Forelimb muscle (tissue), 1 donor: ENCODE results near the gene ANKRD39. TPM values are rescaled to one million over a fixed set of nuclear protein-coding genes. Genes with fewer than 3 reads are reported as not detected.
A peak's percentile ranks its signal among the peaks of the same experiment; 100 is the strongest.
"Not testable (repeated sequence)": the region's sequence is repeated elsewhere in the genome, so short reads cannot be mapped to it uniquely, and the experiment has no call there.

Source experiments
- DNase-seq: peaks from one replicate; pipeline ENCODE4 v3.0.0-alpha.2; 2013; ENCODE audit warnings: low read depth
- polyA plus RNA-seq: library from polyadenylated mRNA; unstranded; fragments of 120-200 nt; gene quantifications from one replicate; pipeline ENCODE4 v1.2.1, GENCODE V29; 2013; ENCODE audit not compliant: insufficient read length

ANKRD39 gene, protein sequence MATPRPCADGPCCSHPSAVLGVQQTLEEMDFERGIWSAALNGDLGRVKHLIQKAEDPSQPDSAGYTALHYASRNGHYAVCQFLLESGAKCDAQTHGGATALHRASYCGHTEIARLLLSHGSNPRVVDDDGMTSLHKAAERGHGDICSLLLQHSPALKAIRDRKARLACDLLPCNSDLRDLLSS
- 7.5 TPM for polyA plus RNA-seq

GRCh38 chr2:96857667-96858372 lies at the start of gene ANKRD39:
Gene ANKRD39, minus strand, starts transcription at chr2:96858016. Its CDS starts 29 bp downstream, at chr2:96857987.
- peak; percentile 99 for DNase-seq

DNA sequence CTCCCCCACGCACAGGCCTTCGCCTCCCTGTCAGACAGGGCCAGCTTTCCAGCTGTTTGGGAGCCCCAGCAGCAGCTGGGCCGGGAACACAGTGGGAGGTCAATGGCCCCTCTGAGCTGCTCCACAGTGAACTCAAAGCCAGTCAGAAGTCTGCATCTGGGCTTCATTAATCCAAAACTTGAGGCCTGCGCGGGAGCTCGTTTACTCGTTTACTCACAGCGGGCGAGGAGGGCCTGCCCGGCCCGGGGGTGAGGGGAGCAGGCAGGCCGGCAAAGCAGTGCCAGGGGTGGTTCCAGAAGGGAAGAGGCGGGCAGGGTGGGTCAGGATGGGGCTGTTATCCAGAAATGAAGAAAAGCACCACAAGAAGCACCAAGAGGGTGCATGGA lies 48.9 kb upstream of the ANKRD39 start:
- peak; percentile 77 for DNase-seq

DNA sequence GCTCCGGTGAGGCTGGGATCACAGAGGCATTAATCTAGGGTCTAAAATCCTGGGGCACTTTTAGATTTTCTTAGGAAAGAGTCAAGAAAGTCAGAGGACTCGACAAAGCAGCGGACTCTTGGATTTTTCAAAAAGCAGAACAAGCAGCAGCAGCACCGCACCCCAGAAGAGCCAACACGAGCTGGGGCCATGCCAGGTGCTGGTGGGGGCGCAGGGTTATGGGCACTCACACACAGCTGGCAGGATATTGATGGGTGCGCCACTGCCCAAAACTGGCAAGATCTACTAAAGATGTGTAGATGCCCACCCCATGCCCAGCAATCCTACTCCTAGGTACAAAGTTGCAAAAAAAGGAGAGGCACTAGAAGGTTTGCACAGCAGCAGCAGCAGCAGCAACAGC lies 46.0 kb upstream of the ANKRD39 start:
- no peak for DNase-seq

DNA sequence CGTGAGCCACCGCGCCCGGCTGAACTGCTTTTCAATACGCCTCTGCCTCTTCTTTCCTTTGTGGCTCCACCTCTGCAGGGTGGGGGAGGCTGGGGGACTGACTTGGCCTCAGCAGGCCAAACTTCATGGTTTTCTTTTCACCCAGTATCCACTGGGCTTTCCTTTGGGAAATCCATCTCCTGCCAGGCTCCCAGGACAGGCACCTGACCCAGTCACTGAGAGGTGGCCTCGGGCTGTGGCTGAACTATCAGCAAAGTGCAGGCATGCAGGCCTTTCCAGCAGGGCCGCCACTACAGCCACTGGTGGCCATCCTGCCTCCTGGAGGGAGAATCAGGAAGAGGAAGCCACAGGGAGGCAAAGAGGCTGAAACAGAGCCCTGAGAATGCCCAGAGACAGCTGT lies 45.5 kb upstream of the ANKRD39 start:
- no peak for DNase-seq

- DNase-seq: no peak
Observed at GRCh38 chr2:96900237-96900636, 42.4 kb upstream of the ANKRD39 start.

DNA sequence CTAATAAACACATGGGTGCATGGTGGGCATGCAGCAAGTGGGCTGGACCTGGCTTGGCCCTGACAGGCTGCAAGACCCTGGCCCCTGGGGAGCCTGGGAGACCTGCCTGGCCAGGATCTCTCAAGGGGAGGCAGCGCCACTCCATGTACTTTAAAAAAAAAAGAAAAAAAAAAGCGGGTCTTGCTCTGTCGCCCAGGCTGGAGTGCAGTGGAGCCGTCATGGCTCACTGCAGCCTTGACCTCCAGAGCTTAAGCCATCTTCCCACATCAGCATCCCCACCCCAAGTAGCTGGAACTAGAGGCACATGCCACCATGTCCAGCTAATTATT lies 41.6 kb upstream of the ANKRD39 start:
- DNase-seq: no peak

DNA sequence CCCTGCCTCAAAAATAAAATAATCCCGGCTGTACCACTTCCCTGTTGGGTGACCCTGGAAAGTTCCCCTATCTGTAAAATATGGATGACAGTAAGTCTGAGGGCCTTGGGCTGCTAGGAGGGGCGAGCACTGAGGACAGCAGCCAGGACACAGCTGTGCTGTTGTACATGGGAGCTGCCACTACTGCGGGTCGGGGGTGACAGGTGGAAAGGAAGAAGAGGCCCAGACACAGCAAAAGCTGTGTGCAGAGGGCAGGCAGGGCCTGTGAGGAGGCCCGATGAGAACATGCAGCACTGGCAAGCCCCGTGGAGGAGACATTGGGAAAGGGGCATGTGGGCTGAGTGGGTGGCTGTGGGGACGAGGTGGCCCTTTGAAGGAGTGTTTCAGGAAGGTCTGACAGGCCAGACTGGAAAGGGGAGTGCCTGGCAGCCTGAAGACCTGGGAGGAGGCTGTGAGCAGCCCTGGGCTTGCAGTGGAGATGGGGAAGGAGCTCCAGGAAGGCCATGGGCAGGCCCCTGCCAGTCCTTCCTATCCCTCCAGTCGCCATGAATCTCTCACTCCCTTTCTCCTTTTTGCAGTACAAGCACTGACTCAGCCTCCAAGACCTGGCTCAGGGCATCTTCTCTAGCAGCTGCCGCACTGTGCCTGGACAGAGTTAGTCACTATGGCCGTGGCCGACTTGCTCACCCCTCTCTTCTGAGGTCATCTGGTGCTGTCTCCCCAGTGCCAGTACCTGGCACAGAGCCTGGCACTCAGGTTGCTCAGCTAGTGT lies 41.0 kb upstream of the ANKRD39 start:
- DNase-seq: no peak

GRCh38 chr2:96898135-96898505 lies 40.3 kb upstream of the ANKRD39 start:
- DNase-seq: no peak

DNA sequence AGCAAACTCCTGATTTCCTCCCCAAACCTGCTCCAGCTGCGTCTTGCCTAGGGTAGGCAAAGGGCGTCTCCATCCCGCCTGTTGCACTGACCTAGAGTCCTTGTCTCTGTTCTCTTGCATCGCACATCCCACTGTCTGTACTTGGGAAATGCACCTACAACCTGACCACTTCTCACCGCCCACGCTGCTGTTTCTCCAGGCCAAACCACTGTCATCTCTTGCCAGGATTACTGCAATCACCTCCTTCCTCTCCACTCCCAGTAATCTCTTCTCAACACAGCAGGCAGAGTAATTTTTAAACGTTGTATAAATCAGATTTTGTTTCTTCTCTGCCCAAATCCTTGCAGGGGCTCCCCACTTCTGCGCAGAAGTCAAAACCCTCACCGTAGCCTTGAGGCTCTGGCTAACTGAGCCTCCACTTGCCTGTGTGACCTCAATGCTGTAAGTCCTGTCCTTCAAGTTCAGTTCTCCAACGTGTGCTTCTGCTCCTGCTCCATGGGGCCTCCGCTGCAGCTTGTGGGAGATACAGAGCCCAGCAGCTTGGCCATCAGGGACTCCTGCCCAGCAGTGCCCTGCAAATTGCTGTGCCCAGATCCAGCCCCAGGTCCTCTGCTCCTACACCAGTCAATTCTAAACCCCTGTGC lies 39.8 kb upstream of the ANKRD39 start:
- DNase-seq: no peak

DNA sequence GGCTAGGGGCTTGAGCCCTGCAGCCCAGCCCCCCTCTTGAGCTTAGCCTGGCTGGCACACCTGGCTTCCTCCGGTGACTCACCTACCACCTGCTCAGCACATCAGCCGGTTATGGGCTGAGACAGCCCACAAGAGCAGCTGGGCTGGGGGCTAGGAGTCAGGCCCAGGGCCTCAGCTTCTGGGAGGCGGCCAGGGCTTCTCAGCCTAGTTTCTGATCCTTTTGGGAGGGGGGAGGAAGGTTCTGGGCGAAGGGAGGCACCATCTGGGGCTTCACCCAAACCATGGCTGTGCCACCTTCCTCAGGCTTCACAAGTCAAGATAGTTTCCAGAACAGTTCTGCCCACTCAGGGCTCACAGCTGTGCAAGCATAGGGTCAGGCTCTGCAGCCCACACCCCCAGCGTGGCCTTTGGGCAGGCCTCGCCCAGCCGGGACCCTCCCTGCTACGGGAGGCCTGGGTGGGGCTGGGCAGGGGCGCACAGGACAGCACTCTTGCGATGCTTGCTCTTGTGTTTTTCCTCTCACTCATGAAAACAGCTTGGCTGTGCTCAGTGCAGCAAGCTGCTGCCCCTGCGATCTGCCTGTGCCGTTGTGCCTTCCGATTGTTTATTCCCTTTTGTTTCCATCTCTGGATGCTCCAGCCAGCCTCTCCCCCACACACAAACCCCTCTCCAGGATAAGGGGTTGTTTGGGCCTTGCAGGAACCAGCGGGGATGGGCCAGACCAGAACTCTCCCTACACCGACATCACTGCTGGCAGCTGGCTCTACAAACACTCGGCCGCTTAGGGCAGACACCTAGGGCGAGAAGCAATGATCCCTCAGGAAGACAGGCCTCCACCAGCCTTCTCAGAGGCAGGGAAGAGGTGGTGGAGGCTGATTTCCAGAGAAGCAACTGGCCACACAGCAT lies 38.2 kb upstream of the ANKRD39 start:
- no peak for DNase-seq

- no peak for DNase-seq
Observed at GRCh38 chr2:96895032-96895745, 37.4 kb upstream of the ANKRD39 start.

- DNase-seq: no peak
Observed at GRCh38 chr2:96894151-96894531, 36.3 kb upstream of the ANKRD39 start.

DNA sequence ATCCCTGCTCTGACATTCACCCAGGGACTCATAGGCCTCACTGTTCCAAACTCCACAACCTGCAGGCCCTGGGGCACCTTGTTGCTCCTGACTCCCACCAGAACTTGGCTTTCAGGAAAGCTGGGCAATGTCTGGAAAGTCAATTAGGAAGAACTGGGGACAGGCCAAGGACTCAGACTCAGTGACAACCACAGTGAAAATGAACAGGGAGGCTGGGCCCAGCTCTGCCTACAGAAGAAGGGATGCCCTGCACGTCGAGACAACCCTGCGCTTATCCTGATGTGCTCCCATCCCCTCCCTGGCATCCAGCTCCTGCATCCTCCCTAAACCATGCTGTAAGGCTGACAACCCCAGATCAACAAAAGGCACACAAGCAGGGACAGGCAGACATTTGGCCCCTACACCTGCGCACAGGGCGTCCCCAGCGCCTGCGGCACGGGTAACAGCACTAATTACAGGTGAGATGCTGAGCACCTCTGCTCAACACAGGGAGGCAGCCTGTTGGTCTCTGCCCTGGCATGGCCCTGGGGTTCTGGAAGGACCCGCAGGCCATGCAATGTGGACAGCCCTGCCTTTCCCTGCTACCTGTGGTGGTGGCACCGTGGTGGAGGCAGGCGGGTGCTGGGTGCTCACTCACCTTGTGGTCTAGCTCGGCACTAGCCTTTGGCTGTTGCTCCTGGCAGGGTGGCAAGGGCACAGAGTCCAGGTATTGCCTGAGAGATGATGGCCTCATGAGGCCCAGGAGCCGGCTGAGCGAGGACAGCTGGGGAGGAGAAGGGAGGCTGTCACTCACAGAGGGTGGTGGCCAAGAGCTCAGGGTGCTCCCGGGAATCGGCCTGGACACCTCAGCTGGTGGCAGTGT lies 35.7 kb upstream of the ANKRD39 start:
- DNase-seq: no peak

GRCh38 chr2:96891591-96892333 lies 33.9 kb upstream of the ANKRD39 start:
- DNase-seq: no peak

GRCh38 chr2:96890726-96891385 lies 33.0 kb upstream of the ANKRD39 start:
- DNase-seq: no peak

GRCh38 chr2:96890252-96890651 lies 32.4 kb upstream of the ANKRD39 start:
- no peak for DNase-seq

- DNase-seq: not testable (repeated sequence)
Observed at GRCh38 chr2:96889502-96889901, 31.7 kb upstream of the ANKRD39 start.
